RPMI8226 (cell line): ENCODE measurements around the gene NEMP1.
"Not testable (repeated sequence)": the region's sequence is repeated elsewhere in the genome, so short reads cannot be mapped to it uniquely, and the experiment has no call there.

Source experiments
- DNase-seq: peaks from one replicate; pipeline ENCODE4 v3.0.0-alpha.2; 2015

Gene NEMP1

GRCh38 chr12:57019983-57020719 lies 58.4 kb downstream of the NEMP1 start:
- DNase-seq = no peak

DNA sequence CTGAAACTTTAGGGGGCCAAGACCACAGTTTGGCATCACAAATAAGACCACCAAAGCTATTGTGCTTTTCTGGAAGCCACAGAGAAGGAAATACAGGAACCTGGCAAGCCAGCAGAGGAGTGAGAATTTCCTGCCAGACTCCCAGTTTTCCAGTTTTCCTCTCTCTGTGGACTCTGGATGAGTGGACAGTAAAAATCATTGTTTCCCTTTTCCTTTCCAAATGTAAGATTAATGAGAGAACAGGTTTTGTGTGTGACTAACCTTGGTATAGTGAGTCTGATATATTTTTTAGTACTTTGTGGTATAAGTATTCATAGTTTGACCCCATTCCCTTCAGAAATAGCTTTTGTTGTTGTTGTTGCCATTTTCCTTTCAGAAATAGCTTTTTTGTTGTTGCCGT lies 59.7 kb downstream of the NEMP1 start:
- no peak for DNase-seq

GRCh38 chr12:57018353-57018752 lies 60.2 kb downstream of the NEMP1 start:
- not testable (repeated sequence) for DNase-seq

GRCh38 chr12:57016348-57016747 lies 62.2 kb downstream of the NEMP1 start, which contains the start of gene TAC3:
TSS of gene TAC3 (minus strand) at chr12:57016529. CDS start at chr12:57015797, 732 bp downstream.
- DNase-seq = no peak

DNA sequence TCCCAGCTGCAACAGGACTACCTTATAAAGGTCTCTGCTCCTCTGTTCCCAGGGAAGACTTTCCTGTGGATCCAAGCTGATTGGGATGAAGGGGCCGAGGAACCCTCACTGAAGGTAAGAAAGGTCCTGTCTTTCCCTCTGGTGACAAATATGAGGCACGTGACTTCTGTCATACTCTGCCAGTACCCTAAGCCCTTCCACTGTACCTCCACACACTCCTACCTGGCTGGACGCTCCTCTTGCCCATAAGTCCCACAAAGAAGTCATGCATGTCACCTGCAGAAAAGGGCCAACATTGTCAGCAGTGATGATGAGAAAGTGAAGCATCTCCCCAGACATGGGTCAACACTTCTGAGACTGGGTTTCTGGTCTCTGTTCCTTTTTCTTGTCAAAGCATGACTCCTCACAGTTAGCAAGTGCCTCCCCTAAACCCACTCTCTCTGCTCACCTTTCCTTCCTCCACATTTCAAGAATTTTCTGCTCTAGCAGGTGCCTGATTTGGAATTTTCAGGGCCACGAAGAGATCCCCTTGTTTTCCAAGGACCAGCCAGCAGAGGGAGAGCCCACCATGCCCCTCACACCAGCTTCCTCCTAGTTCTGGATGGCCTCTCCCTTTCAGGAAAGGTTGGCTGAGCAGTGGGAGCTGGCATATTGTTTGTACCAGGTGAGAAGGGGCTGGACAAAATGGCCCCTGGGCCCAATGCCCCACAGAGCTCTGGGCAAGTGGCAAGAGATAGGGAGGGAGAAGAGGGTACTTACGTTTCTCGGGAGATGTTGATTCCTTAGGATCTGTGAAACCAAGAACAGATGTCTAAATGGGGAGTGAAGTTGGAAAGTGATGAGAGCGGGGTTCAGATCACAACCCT lies 65.8 kb downstream of the NEMP1 start:
- DNase-seq = no peak

DNA sequence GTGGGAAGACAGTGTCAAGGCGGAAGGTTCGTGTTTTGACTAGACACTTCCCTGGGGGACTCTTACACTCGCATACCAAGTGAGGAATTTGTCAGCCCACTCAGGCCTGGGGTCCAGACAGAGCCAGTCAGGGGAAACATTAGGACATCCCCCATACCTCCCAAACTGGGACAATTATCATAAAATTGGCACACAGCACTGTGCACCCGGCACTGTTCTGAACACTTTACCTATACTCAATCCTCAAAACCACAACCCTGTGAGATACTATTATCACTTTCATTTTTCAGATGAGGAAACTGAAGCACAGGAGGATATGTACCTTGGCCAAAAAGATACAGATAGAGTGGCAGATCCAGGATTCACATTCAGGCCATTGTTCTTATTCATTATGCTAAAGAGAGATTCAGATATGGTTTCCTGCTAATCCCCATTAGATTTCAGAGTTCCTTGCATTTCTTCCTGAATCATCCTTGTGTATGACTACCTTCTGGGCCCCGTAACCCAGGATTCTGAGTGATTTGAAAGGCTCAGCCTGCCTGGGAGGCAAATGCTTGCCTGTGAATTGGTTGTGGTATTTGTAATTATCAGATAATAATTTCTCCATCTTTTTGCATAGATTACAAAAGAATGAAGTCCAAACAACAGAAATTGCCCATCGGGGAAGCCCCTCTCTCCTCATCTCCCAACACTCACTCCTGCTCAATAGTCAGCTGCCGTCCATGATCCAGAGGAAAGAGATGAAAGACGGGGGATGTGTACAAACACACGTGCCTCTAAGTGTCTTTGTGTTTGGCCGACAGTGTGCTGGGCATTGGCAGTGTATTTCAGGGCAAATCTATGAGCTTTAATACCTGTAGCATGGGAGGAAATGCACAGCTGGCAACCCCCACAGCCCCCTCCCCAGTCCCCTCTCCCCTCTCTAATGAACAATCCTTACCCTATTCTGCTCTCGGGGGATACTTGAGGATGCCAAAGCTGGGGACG lies 66.9 kb downstream of the NEMP1 start:
- DNase-seq = no peak

GRCh38 chr12:57010627-57011247 lies 67.9 kb downstream of the NEMP1 start:
- no peak for DNase-seq

DNA sequence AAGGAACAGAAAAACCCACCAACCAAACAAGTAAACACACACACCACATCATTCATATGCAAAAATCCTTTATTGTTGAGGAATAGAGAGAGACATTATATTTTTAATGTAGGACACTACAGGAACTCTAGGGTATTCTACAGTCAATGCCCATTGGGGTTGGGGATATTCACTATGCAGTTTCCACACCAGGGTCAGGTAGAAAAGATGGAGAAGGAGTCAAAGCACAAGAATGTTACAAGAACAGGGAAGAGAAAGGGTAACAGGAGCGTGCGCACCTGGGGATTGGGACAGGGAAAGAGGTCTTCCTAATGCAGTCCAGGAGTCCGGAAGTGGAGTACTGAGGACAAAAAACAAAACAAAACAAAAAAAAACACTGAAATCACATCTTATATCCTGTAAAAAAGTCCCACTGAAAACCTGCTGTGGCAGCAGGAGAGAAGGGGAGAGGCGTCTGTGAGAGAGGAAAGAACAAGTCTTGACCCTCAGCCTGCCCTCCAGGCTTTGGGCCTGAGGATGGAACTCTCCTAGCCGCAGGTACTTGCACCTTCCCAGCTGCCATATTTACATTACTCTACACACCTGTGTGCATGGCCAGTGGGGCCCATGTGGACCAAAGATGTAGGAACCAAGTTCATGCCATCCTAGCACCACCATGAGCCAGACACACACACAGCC lies 68.5 kb downstream of the NEMP1 start:
- DNase-seq = no peak

DNA sequence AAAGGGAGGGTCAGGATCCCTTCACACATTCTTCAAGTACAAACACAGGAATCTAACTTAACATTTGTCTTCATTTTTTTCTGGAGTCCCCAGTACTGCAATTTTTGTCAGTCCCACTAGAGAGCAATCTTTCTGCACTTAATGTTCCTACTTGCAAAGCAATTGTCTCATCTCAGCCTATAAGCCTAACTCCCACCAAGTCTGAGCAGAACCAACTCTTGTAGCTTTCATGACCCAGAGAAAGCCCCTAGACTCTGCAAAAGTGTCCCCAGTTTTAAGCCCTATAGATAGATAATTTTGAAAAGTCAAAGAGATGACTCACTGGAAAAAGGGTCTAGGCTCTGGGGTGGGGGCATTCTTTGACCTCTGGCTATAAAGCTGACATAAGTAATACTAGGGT lies 70.4 kb downstream of the NEMP1 start:
- peak; percentile 58 for DNase-seq

DNA sequence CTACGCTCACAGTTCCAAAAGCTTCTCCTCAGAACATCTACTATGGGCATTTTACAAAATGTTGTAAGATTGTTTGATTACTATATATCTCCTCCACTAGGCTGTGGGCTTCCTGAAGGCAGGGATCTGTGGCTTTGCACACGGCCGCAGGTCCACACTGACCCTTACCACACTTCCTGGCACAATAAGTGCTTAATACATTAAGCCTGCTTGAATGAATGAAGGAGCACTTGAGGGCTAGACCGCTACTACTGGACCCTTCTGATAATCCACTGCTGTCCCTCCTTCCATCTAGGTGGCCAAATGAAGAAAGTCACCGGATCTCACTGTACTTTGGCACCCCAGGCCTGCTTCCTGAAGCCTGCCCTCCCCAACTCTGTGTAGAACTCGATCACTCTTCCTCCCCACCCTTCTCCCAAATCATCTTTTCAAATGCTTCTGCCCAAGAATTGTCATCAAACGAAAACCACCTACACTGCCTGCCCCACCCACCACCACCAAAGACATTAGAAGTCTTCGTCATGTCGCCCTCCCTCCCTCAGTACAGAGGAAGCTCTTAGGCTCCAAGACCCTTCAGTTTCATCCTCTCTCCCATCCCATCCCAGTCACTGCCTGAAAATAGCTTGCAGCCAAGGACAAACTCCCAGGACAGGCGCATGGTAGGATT lies 71.6 kb downstream of the NEMP1 start:
- DNase-seq = no peak

DNA sequence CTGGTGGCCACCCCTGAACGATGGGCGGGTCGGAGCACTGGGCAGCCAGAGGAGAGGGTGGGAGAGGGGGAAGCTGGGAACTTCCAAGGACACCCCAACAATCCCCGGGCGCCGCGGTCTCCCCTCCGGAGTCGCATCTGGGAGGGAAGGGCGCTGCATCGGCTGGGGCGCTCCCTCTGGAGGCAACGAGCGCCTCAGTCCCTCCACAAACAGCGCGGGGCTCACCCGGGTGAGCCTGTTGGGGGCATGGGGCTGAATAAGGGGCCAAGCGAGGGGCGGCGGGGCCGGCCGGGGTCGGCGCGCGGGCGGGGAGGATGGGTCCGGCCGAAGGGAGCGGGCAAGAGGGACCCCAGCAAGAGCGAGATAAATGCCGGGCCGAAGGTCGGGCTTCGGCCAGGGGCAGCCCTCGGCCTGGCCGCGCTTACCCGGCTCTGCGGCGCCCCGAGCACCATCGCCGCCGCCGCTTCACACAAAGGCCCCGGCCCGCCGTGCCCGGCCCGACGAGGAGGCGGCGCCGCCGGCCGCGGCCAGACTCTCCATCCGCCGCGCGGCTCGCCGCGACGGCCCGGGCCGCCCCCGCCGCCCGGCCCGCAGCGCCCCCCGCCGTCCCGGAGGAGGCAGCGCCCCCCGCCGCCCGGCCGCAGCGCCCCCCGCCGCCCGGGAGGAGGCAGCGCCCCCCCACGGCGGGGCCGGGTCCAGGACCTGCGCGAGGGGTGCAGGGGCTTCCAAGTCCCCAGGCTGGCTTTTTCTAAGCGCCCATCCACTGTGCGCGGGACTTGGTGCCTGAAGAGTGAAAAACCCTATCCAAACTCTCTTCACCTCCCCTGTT lies 72.4 kb downstream of the NEMP1 start, which contains the start of gene ZBTB39:
Gene ZBTB39, minus strand, starts transcription at position 567 of the 829 bp plus-strand sequence. CDS start 1,629 bp downstream, outside the sequence.
- DNase-seq = peak; percentile 79
